Activated CD8-positive, alpha-beta memory T cell treated with anti-CD3 and anti-CD28 coated beads for 1 hour (primary cell): Measurements from ENCODE around the gene ADNP2.

ENCODE experiments used
- DNase-seq, 2 donors: peaks; one replicate each; pipeline ENCODE4 v3.0.0-alpha.2; 2020; ENCODE audit warnings: low read depth in 1 of 2; ENCODE audit errors: extremely low read depth in 1 of 2

The ADNP2 gene

GRCh38 chr18:80170395-80171053 lies 61.5 kb downstream of the ADNP2 start:
- no peak for DNase-seq

- DNase-seq, result peak; percentile 19 to 38
These were observed 62.2 kb downstream of the ADNP2 start for GRCh38 chr18:80171054-80171872.

GRCh38 chr18:80172056-80172455 lies 63.0 kb downstream of the ADNP2 start:
- DNase-seq, result no peak

GRCh38 chr18:80173060-80173459 lies 64.0 kb downstream of the ADNP2 start:
- DNase-seq, result no peak

- DNase-seq, result peak; percentile 17 to 54
These were observed 66.6 kb downstream of the ADNP2 start for GRCh38 chr18:80175451-80176204.

GRCh38 chr18:80176334-80177073 lies 67.4 kb downstream of the ADNP2 start:
- DNase-seq, result no peak

GRCh38 chr18:80177128-80177527 lies 68.1 kb downstream of the ADNP2 start:
- DNase-seq, result no peak

- DNase-seq, result no peak
These were observed 70.1 kb downstream of the ADNP2 start for GRCh38 chr18:80178935-80179818.

GRCh38 chr18:80179857-80180558 lies 70.9 kb downstream of the ADNP2 start:
- no peak for DNase-seq

- no peak for DNase-seq
These were observed 71.9 kb downstream of the ADNP2 start for GRCh38 chr18:80180778-80181564.

GRCh38 chr18:80181642-80182461 lies 72.8 kb downstream of the ADNP2 start:
- DNase-seq, result no peak

GRCh38 chr18:80182855-80183254 lies 73.8 kb downstream of the ADNP2 start:
- no peak for DNase-seq

- DNase-seq, result no peak
These were observed 74.4 kb downstream of the ADNP2 start for GRCh38 chr18:80183273-80184050.

GRCh38 chr18:80184243-80184772 lies 75.2 kb downstream of the ADNP2 start:
- DNase-seq, result no peak

GRCh38 chr18:80185545-80185944 lies 76.5 kb downstream of the ADNP2 start:
- no peak for DNase-seq

GRCh38 chr18:80187956-80188642 lies 79.0 kb downstream of the ADNP2 start:
- no peak for DNase-seq
